Activated CD4-positive, alpha-beta T cell treated with anti-CD3 and anti-CD28 coated beads, Interleukin-2, Interleukin-4, amounts not matched to agents 100 ng/mL and 50 ng/mL, durations not matched to agents 16 hours and 8 hours (primary cell): Measurements from ENCODE around the gene PIGC.

Experiments used
- DNase-seq: peaks from one replicate; pipeline ENCODE4 v3.0.0-alpha.2; 2020; ENCODE audit warnings: low spot score

The PIGC gene

GRCh38 chr1:172443666-172444453, at the start of gene PIGC:
Gene PIGC (minus strand): TSS chr1:172444069. CDS start chr1:172442622, 1,447 bp downstream.
- DNase-seq, result peak; percentile 95

GRCh38 chr1:172492421-172492820, 48.6 kb upstream of the PIGC start:
- DNase-seq, result no peak

- DNase-seq, result no peak
Measured at GRCh38 chr1:172489847-172490246, 46.0 kb upstream of the PIGC start.

- DNase-seq, result no peak
Measured at GRCh38 chr1:172488393-172488792, 44.5 kb upstream of the PIGC start.

- DNase-seq, result no peak
Measured at GRCh38 chr1:172487550-172487949, 43.7 kb upstream of the PIGC start.

GRCh38 chr1:172486805-172487454, 43.1 kb upstream of the PIGC start:
- no peak for DNase-seq

GRCh38 chr1:172485626-172486025, 41.8 kb upstream of the PIGC start:
- DNase-seq, result no peak

GRCh38 chr1:172484252-172484651, 40.4 kb upstream of the PIGC start:
- DNase-seq, result no peak

- DNase-seq, result no peak
Measured at GRCh38 chr1:172483448-172483847, 39.6 kb upstream of the PIGC start.

GRCh38 chr1:172482044-172482443, 38.2 kb upstream of the PIGC start:
- DNase-seq, result no peak

- no peak for DNase-seq
Measured at GRCh38 chr1:172480431-172480830, 36.6 kb upstream of the PIGC start.

- DNase-seq, result no peak
Measured at GRCh38 chr1:172478485-172478884, 34.6 kb upstream of the PIGC start.

- no peak for DNase-seq
Measured at GRCh38 chr1:172477741-172478140, 33.9 kb upstream of the PIGC start.

GRCh38 chr1:172477216-172477615, 33.3 kb upstream of the PIGC start:
- DNase-seq, result no peak

GRCh38 chr1:172476218-172476811, 32.4 kb upstream of the PIGC start:
- no peak for DNase-seq

GRCh38 chr1:172473842-172474241, 30.0 kb upstream of the PIGC start:
- no peak for DNase-seq

- no peak for DNase-seq
Measured at GRCh38 chr1:172473302-172473701, 29.4 kb upstream of the PIGC start.

- DNase-seq, result no peak
Measured at GRCh38 chr1:172472495-172472894, 28.6 kb upstream of the PIGC start.

- no peak for DNase-seq
Measured at GRCh38 chr1:172471666-172472065, 27.8 kb upstream of the PIGC start.

GRCh38 chr1:172470149-172470548, 26.3 kb upstream of the PIGC start:
- no peak for DNase-seq

GRCh38 chr1:172469717-172470116, 25.8 kb upstream of the PIGC start:
- DNase-seq, result no peak

GRCh38 chr1:172468296-172468695, 24.4 kb upstream of the PIGC start:
- no peak for DNase-seq

GRCh38 chr1:172467446-172467845, 23.6 kb upstream of the PIGC start:
- DNase-seq, result no peak
